Mesendoderm (in vitro differentiated cells): Measurements from ENCODE around the gene TGM4.

Source experiments
- DNase-seq: peaks from one replicate; pipeline ENCODE4 v3.0.0; 2013
- H2AK5ac ChIP-seq: 2 replicates; pipeline ENCODE4 v1.6.1; 2013; ENCODE audit warnings: low read length, inconsistent platforms
- H2BK120ac ChIP-seq: 2 replicates; pipeline ENCODE4 v1.6.1; 2013; ENCODE audit warnings: low read depth, mild to moderate bottlenecking, low read length, moderate library complexity, mixed read lengths
- H2BK15ac ChIP-seq: replicated peaks from 2 replicates; pipeline ENCODE4 v1.6.1; 2013; ENCODE audit warnings: low read depth, mild to moderate bottlenecking, moderate library complexity
- H2BK5ac ChIP-seq: 2 replicates; pipeline ENCODE4 v1.6.1; 2013; ENCODE audit warnings: low read length, inconsistent platforms
- H3K18ac ChIP-seq: 2 replicates; pipeline ENCODE4 v1.6.1; 2013; ENCODE audit warnings: mild to moderate bottlenecking, low read length, mixed read lengths
- H3K23ac ChIP-seq: one replicate; pipeline ENCODE4 v1.6.1; 2013; ENCODE audit warnings: low read length
- H3K27ac ChIP-seq: 2 replicates; pipeline ENCODE4 v1.5.1; 2013; ENCODE audit warnings: low read depth, mild to moderate bottlenecking, inconsistent platforms, low read length, moderate library complexity
- H3K27me3 ChIP-seq: 2 replicates; pipeline ENCODE4 v1.6.1; 2013; ENCODE audit warnings: low read length, control low read depth, mild to moderate bottlenecking, inconsistent platforms; ENCODE audit not compliant: insufficient read depth, poor library complexity
- H3K36me3 ChIP-seq: 2 replicates; pipeline ENCODE4 v1.6.1; 2013; ENCODE audit warnings: low read length, inconsistent platforms; ENCODE audit not compliant: control insufficient read depth, insufficient read depth
- H3K4ac ChIP-seq: one replicate; pipeline ENCODE4 v1.6.1; 2013; ENCODE audit warnings: low read depth, mild to moderate bottlenecking, low read length, moderate library complexity
- H3K4me1 ChIP-seq: 2 replicates; pipeline ENCODE4 v1.6.1; 2013; ENCODE audit warnings: low read depth, low read length, inconsistent platforms; ENCODE audit not compliant: control insufficient read depth
- H3K4me2 ChIP-seq: 2 replicates; pipeline ENCODE4 v1.6.1; 2013; ENCODE audit warnings: low read length
- H3K4me3 ChIP-seq: 2 replicates; pipeline ENCODE4 v1.5.1; 2013; ENCODE audit warnings: mild to moderate bottlenecking, low read length
- H3K56ac ChIP-seq: one replicate; pipeline ENCODE4 v1.6.1; 2013; ENCODE audit warnings: low read length
- H3K79me1 ChIP-seq: 2 replicates; pipeline ENCODE4 v1.6.1; 2013; ENCODE audit warnings: low read length, inconsistent platforms
- H3K79me2 ChIP-seq: 2 replicates; pipeline ENCODE4 v1.6.1; 2013; ENCODE audit warnings: mild to moderate bottlenecking, low read length; ENCODE audit not compliant: control insufficient read depth, insufficient read depth
- H3K9ac ChIP-seq: 2 replicates; pipeline ENCODE4 v1.6.1; 2013; ENCODE audit warnings: low read length, inconsistent platforms
- H4K5ac ChIP-seq: one replicate; pipeline ENCODE4 v1.6.1; 2013; ENCODE audit warnings: low read length
- H4K8ac ChIP-seq: one replicate; pipeline ENCODE4 v1.6.1; 2013; ENCODE audit warnings: low read depth, mild to moderate bottlenecking, control low read depth, low read length, moderate library complexity
- WGBS: extraction: QIAGEN DNeasy Blood & Tissue Kit; methylation state at CpG from one replicate; pipeline ENCODE4 v1.1.7; 2013; ENCODE audit warnings: low lambda C conversion rate, missing lambda C conversion rate; ENCODE audit not compliant: insufficient coverage; ENCODE audit errors: extremely low coverage; 5-methylcytosine and 5-hydroxymethylcytosine counted together

Gene TGM4

DNA sequence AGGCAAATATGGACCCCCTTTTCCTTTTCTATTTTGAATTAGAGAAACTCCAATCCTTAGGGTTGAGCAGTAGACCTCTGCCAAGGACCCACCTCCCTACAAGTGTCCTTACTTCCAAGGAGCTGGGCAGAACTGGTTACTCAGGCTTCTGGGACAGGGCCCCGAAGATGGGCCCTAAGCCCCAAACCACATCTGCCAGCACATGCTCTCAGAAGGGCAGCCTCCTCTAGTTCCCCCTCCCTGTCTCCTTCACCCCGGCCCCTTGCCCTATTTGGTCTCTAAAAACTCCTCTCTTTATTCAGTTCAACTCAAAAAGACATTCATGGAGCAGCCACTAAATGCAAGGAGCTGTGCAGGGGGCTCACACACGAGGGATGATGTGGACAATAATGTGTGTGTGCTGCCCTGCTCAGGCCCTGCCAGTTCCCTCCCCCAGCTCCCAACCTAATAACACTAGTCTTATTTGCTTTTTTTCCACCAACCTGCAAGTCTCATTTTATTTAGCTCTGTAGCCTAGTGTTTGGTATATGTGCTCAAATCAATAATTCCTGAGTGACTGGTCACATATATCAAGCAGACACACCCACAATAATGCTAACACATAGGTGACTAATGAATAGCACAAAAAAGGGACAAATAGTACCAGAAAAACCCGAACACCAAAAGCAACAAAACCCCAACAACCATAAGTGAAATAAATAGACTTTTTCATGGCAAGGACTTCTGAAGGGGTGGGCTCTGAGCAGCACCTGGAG lies 89.3 kb downstream of the TGM4 start:
- H3K79me1 ChIP-seq: peaks cover 22% of the 10 kb centered on the region
- H2BK120ac ChIP-seq: no peak overlapping the region
- no peak for DNase-seq
- no peaks in the 10 kb centered on the region for H3K4me1 ChIP-seq
- H3K79me2 ChIP-seq: peaks cover 6% of the 10 kb centered on the region
- H3K27me3 ChIP-seq: no peaks in the 10 kb centered on the region
- H3K4ac ChIP-seq: no peak overlapping the region
- H4K5ac ChIP-seq: no peak overlapping the region
- WGBS: no CpG with 5 or more reads among the region's 4 CpGs
- no peak overlapping the region for H3K27ac ChIP-seq
- H3K4me3 ChIP-seq: no peak overlapping the region
- no peak overlapping the region for H3K4me2 ChIP-seq
- H2BK15ac ChIP-seq: no peak overlapping the region
- no peaks in the 10 kb centered on the region for H3K36me3 ChIP-seq
- H3K9ac ChIP-seq: no peak overlapping the region
- H3K18ac ChIP-seq: no peak overlapping the region
- no peak overlapping the region for H2BK5ac ChIP-seq
- no peak overlapping the region for H3K23ac ChIP-seq
- H2AK5ac ChIP-seq: no peak overlapping the region
- no peak overlapping the region for H4K8ac ChIP-seq
- no peak overlapping the region for H3K56ac ChIP-seq
